Ascending aorta (tissue), 2 donors: ENCODE data around the gene EDN2. TPM values are rescaled to one million over a fixed set of nuclear protein-coding genes. Genes with fewer than 3 reads are reported as not detected.

Source experiments
- DNase-seq, 2 donors: peaks; one replicate each; pipeline ENCODE4 v3.0.0-alpha.2; 2019; ENCODE audit warnings: low spot score in 2 of 2
- H3K27ac ChIP-seq, 2 donors: fragments of 200-600 bp; sonication (generic); one replicate each; pipeline ENCODE4 v1.5.1; 2016 to 2017; ENCODE audit warnings: mild to moderate bottlenecking in 1 of 2
- H3K27me3 ChIP-seq: fragments of 200-600 bp; sonication (generic); one replicate; pipeline ENCODE4 v1.5.1; 2017
- H3K36me3 ChIP-seq, 2 donors: fragments of 200-600 bp; sonication (generic); one replicate each; pipeline ENCODE4 v1.5.1; 2016
- H3K4me1 ChIP-seq, 2 donors: fragments of 200-600 bp; sonication (generic); one replicate each; pipeline ENCODE4 v1.5.1; 2016 to 2017; ENCODE audit warnings: mild to moderate bottlenecking in 1 of 2
- H3K4me3 ChIP-seq, 2 donors: fragments of 200-600 bp; sonication (generic); one replicate each; pipeline ENCODE4 v1.5.1; 2016 to 2017; ENCODE audit warnings: mild to moderate bottlenecking in 1 of 2
- H3K9me3 ChIP-seq, 2 donors: fragments of 200-600 bp; sonication (generic); one replicate each; pipeline ENCODE4 v1.5.1; 2016
- CTCF ChIP-seq, 3 experiments: fragments of 200-600 bp in 2 of 3; fragments of 450-650 bp in 1 of 3; sonication (generic) in 2 of 3; IDR thresholded peaks; one replicate each; pipeline ENCODE4 v1.5.1; 2016 to 2019; ENCODE audit warnings: antibody characterized with exemption in 3 of 3, mild to moderate bottlenecking in 1 of 3, moderate library complexity in 1 of 3
- intact Hi-C: fragments of 100-400 bp; cut with DNase I; formaldehyde crosslinking; loops from one replicate; pipeline ENCODE4 v1.15.1; 2023
- total RNA-seq: library from RNA; depleted of rRNA; stranded (reverse); fragments of >200 nt; gene quantifications from one replicate; pipeline ENCODE4 v1.1.0, GENCODE V29; 2016

Gene EDN2
- total RNA-seq, 1 donor from 2014 or later: not detected

GRCh38 chr1:41434748-41435449 is 49.6 kb downstream of the EDN2 start:
- intact Hi-C loops: loop anchor here (10.0 kb wide), 1 partner anchor 280 kb away; no protein-coding TSS in a partner anchor
- Histone ChIP-seq H3K36me3 (no peaks in the 10 kb centered on the region), H3K4me1 (peaks cover 23 to 32% of the 10 kb centered on the region in 2 donors), H3K9me3 (no peaks in the 10 kb centered on the region), H3K27ac (no peak overlapping the region), H3K4me3 (no peak overlapping the region), H3K27me3 (no peaks in the 10 kb centered on the region)
- no peak for DNase-seq
- TF ChIP-seq CTCF (IDR thresholded peaks at IDR 0.05): no peak

GRCh38 chr1:41434306-41434705 is 50.2 kb downstream of the EDN2 start:
- Histone ChIP-seq H3K4me1 (peaks cover 23 to 32% of the 10 kb centered on the region in 2 donors), H3K9me3 (no peaks in the 10 kb centered on the region), H3K27me3 (no peaks in the 10 kb centered on the region), H3K27ac (no peak overlapping the region), H3K36me3 (no peaks in the 10 kb centered on the region), H3K4me3 (no peak overlapping the region)
- intact Hi-C loops: loop anchor here (10.0 kb wide), 1 partner anchor 280 kb away; no protein-coding TSS in a partner anchor
- no peak for DNase-seq
- TF ChIP-seq CTCF (IDR thresholded peaks at IDR 0.05): no peak

- Histone ChIP-seq H3K27ac (peak overlapping the region; percentile 46 to 63), H3K9me3 (no peaks in the 10 kb centered on the region), H3K36me3 (no peaks in the 10 kb centered on the region), H3K27me3 (no peaks in the 10 kb centered on the region), H3K4me1 (peaks cover 23 to 32% of the 10 kb centered on the region in 2 donors), H3K4me3 (no peak overlapping the region)
- no peak for TF ChIP-seq CTCF (IDR thresholded peaks at IDR 0.05)
- intact Hi-C loops: loop anchor here (2.0 to 10.0 kb wide), 2 partner anchors 151 to 279 kb away; no protein-coding TSS in a partner anchor
- no peak for DNase-seq
Measured at GRCh38 chr1:41433501-41433900, 51.0 kb downstream of the EDN2 start.

- H3K4me1 ChIP-seq: peaks cover 23 to 32% of the 10 kb centered on the region in 2 donors
- H3K27me3 ChIP-seq: no peaks in the 10 kb centered on the region
- H3K27ac ChIP-seq: peak overlapping the region; percentile 46 to 63
- intact Hi-C loops: loop anchor here (1.0 to 10.0 kb wide), 4 partner anchors 13 to 278 kb away; no protein-coding TSS in a partner anchor
- no peaks in the 10 kb centered on the region for H3K36me3 ChIP-seq
- peak overlapping the region; percentile 0 to 13 for H3K4me3 ChIP-seq
- peak; percentile 90 to 98 (median 97) for TF ChIP-seq CTCF (IDR thresholded peaks at IDR 0.05)
- peak; percentile 52 to 96 for DNase-seq
- H3K9me3 ChIP-seq: no peaks in the 10 kb centered on the region
Measured at GRCh38 chr1:41432481-41433280, 51.8 kb downstream of the EDN2 start.

- peaks cover 23 to 32% of the 10 kb centered on the region in 2 donors for H3K4me1 ChIP-seq
- no peaks in the 10 kb centered on the region for H3K27me3 ChIP-seq
- no peaks in the 10 kb centered on the region for H3K9me3 ChIP-seq
- intact Hi-C loops: loop anchor here (1.0 to 10.0 kb wide), 4 partner anchors 12 to 277 kb away; no protein-coding TSS in a partner anchor
- TF ChIP-seq CTCF (IDR thresholded peaks at IDR 0.05): no peak
- H3K4me3 ChIP-seq: peak overlapping the region in 1 of 2 donors; percentile 0
- DNase-seq: no peak
- H3K36me3 ChIP-seq: no peaks in the 10 kb centered on the region
- H3K27ac ChIP-seq: peak overlapping the region; percentile 46 to 63
Measured at GRCh38 chr1:41431490-41432350, 52.8 kb downstream of the EDN2 start.
